ENCODE results near the gene THAP5. TPM values are rescaled to one million over a fixed set of nuclear protein-coding genes. Genes with fewer than 3 reads are reported as not detected.

THAP5 gene
- total RNA-seq, 1 donor from 2014 or later, result 28.2 TPM

DNA sequence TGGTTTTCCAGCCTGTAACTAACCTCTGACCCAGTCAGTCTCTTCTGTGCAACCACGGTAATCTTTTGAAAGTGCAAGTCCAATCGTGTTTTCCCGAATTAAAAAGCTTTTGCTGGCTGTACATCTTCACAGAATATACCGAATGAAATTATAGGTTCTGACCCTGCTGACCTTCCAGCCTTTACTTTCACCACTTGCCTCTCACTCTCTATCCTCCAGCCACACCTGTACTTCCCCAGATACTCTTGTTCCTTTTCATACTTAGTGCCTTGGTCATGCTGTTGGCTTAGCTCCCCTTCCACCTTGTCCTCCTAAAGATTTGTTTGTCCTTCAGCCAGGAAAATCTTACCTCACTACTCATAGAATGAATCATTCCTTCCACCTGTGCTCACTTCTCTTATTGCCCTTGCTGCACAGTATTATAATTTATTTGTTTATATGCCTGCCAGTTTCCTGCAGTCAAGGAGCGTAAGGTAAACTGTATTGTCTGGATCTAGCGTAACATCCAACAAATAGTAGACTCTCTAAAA lies 41.3 kb downstream of the THAP5 start:
- Mint-ChIP-seq H3K4me3 (peak overlapping the region; percentile 48), H3K27me3 (ENCODE audit: low read depth) (no peaks in the 10 kb centered on the region), H3K36me3 (ENCODE audit: low read depth) (no peaks in the 10 kb centered on the region), H3K27ac (ENCODE audit: unreplicated experiment) (peak overlapping the region; percentile 44), H3K4me1 (peaks cover 27% of the 10 kb centered on the region), H3K9me3 (no peaks in the 10 kb centered on the region)
- no peak for TF ChIP-seq CTCF (conservative IDR thresholded peaks at IDR 0.05)
- no peak for DNase-seq (ENCODE audit: low read depth, low spot score)

DNA sequence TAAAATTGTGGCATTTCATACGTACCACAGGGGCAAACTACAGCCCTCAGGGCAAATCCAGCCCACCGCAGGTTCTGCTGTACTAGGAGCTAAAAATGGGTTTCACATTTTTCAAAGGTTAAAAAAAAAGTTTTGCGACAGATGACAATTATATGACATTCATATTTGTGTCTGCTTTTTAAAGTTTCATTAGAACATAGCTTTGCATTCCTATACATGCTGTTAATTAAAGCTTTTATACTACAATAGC lies 42.8 kb downstream of the THAP5 start:
- H3K4me1 Mint-ChIP-seq, result peaks cover 27% of the 10 kb centered on the region
- H3K9me3 Mint-ChIP-seq, result no peaks in the 10 kb centered on the region
- DNase-seq (ENCODE audit: low read depth, low spot score), result no peak
- H3K4me3 Mint-ChIP-seq, result peak overlapping the region; percentile 94
- no peaks in the 10 kb centered on the region for H3K36me3 Mint-ChIP-seq (ENCODE audit: low read depth)
- no peak for TF ChIP-seq CTCF (conservative IDR thresholded peaks at IDR 0.05)
- H3K27me3 Mint-ChIP-seq (ENCODE audit: low read depth), result no peaks in the 10 kb centered on the region
- peak overlapping the region; percentile 97 for H3K27ac Mint-ChIP-seq (ENCODE audit: unreplicated experiment)

DNA sequence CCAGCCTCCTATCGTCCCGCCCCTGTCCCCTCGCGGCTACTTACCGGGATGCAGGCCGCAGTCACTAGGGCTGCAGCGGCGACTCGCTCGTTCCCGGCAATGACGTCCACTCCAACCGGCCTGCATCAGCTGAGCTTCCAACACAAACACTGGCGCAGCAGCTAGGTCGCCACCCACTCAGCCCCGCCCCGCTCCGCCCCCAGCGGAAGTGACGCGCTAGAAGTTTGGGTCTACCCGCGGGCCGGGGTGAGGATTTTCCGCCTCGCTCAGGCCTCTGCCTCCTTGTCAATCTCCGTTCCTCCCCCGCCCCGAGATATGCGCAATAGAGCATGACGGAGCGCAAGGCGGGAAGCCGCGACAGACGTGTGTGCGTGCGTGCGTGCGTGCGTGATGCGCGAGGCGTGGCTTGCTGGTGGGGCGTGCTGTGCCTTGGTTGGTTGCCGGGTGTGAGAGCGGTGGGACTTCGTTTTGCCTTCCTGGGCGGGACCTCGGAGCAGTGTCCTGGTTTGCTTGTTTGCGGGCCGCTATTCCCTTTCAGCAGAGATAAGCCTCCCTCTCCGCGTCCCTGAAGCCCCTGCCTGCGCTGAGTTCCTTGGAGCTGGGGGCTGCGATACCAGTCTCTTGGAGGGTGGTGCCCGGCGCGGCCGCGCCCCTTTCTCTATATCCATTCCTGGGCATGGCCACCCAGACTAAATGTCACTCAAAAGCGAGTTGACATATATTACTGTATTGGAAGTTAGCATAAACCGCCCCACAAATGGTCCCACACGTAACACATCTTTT lies 43.3 kb downstream of the THAP5 start, which contains the start of gene PNPLA8:
Gene PNPLA8, minus strand, starts transcription at position 151 of the 783 bp plus-strand sequence. CDS start 10,644 bp downstream, outside the sequence.
- H3K27me3 Mint-ChIP-seq (ENCODE audit: low read depth), result no peaks in the 10 kb centered on the region
- peak within 1 kb of the TSS; percentile 97 for H3K27ac Mint-ChIP-seq (ENCODE audit: unreplicated experiment)
- H3K36me3 Mint-ChIP-seq (ENCODE audit: low read depth), result no peaks in the 10 kb centered on the region
- no peak for TF ChIP-seq CTCF (conservative IDR thresholded peaks at IDR 0.05)
- DNase-seq (ENCODE audit: low read depth, low spot score), result peak; percentile 99
- H3K4me3 Mint-ChIP-seq, result peak within 1 kb of the TSS; percentile 94
- peaks cover 31% of the 10 kb centered on the region for H3K4me1 Mint-ChIP-seq
- H3K9me3 Mint-ChIP-seq, result no peaks in the 10 kb centered on the region

- DNase-seq (ENCODE audit: low read depth, low spot score), result no peak
Observed at GRCh38 chr7:108525327-108525984, 44.0 kb downstream of the THAP5 start.

DNA sequence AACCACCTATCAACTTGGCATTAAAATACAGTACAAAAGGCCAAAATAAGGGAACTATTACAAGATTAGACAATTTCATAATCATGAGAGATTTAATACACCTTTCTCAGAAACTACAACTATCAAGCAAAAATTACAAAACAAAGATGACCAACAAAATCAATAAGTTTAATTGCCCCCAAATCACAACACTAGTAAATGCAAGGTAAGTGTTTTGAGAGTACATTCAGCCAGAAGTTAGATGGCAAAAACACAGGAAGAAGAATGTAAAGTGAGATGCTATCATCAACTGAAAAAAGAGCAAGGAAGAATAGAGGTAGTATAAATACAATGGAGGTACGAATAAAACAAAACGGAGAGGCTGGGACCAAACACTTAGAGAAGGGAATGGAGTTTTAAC lies 46.7 kb downstream of the THAP5 start:
- no peak for TF ChIP-seq CTCF (conservative IDR thresholded peaks at IDR 0.05)
- Mint-ChIP-seq H3K9me3 (no peaks in the 10 kb centered on the region), H3K27me3 (ENCODE audit: low read depth) (no peaks in the 10 kb centered on the region), H3K36me3 (ENCODE audit: low read depth) (peaks cover under 1% of the 10 kb centered on the region), H3K4me1 (peaks cover 28% of the 10 kb centered on the region), H3K4me3 (peak overlapping the region; percentile 94), H3K27ac (ENCODE audit: unreplicated experiment) (no peak overlapping the region)
- DNase-seq (ENCODE audit: low read depth, low spot score), result no peak

More at GRCh38 chr7:108525327-108525984, 44.0 kb downstream of the THAP5 start:
- no peak for TF ChIP-seq CTCF (conservative IDR thresholded peaks at IDR 0.05)
- Mint-ChIP-seq H3K4me3 (peak overlapping the region; percentile 94), H3K27me3 (ENCODE audit: low read depth) (no peaks in the 10 kb centered on the region), H3K9me3 (no peaks in the 10 kb centered on the region), H3K27ac (ENCODE audit: unreplicated experiment) (peak overlapping the region; percentile 97), H3K36me3 (ENCODE audit: low read depth) (no peaks in the 10 kb centered on the region), H3K4me1 (peaks cover 32% of the 10 kb centered on the region)
